HG03354 (cell line): ENCODE results near the gene OR51B5.
A peak's percentile ranks its signal among the peaks of the same experiment; 100 is the strongest.
"Not testable (repeated sequence)": the region's sequence is repeated elsewhere in the genome, so short reads cannot be mapped to it uniquely, and the experiment has no call there.

ENCODE experiments used
- ATAC-seq: cut with Tn5 transposase; IDR thresholded peaks from one replicate; pipeline ENCODE4 v1.9.1; 2021; ENCODE audit warnings: mild to moderate bottlenecking; ENCODE audit not compliant: unreplicated experiment, poor library complexity, severe bottlenecking

The OR51B5 gene, protein sequence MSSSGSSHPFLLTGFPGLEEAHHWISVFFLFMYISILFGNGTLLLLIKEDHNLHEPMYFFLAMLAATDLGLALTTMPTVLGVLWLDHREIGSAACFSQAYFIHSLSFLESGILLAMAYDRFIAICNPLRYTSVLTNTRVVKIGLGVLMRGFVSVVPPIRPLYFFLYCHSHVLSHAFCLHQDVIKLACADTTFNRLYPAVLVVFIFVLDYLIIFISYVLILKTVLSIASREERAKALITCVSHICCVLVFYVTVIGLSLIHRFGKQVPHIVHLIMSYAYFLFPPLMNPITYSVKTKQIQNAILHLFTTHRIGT

DNA sequence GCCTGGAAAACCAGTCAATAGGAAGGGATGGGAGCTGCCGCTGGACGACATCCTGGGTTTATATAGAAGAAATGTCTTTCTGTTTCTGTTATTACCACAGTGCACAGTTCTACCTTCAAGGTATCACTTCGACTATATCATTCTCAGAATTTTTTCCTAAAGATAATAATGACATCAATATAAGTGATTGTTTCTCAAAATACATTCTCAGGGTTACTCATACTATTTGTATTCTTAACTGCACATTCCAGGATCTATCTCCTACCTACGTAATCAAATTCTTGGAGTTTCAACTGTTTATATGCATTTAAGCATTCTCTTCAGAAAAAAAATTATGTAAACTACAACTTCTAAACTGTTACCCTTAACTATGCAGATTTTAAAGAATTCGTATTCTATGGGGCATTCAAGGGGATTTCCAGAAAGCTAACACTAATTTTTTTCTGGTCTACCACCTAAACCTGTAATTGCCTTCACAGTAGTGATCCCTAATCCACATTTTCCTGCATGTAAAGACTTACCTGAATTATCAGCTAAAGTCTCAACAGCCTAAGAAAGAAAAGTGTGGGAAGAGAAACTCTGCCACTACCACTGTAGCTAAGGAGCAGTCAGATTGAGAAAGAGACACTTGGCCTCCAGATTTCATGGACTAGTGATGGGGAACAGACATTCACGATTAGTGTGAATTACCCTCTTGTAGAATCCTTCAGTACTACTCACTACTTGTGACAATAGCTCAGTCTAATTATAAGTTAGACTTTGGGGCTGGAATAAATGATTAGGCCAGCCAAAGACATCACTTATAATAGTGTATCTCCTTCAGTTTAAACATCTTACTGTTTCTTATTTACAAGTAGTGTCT, at the start of gene OR51B5:
Gene OR51B5, minus strand, starts transcription at position 51 of the 862 bp plus-strand sequence. Its CDS starts 0 bp downstream, at position 51.
- no peak for ATAC-seq

DNA sequence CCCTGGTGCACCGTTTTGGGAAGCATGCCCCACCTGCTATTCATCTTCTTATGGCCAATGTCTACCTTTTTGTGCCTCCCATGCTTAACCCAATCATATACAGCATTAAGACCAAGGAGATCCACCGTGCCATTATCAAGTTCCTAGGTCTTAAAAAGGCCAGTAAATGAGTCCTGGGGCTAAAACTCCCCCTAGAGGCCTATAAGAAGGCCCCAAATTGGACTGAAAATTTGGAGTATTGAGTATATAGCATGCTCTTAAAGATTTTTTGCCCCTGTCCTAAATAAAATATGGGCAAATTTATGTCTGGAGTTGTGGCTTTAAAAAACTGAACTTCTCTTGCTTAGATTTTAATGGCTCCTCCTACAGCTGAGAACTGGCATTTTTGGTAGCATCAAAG, 46.9 kb upstream of the OR51B5 start:
- ATAC-seq, result no peak

DNA sequence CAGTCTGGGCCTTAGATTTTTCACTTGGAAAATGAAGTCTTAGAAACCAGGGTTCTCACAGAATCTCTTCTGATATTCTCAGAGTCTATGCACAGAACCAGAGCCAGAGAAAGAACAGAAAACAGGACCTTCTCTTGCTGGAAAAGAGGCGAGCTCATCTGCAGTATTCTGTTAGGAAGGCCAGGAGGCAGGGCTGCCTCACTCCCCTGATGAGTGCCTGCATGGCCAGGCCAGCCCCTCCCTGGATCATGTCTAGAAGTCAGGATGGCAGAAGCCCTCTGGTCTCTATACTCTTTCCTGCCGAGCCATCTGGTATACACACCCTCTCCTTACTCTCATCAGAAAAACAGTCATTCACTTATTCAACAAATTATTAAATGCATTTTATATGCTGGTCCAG, 41.0 kb upstream of the OR51B5 start:
- no peak for ATAC-seq

DNA sequence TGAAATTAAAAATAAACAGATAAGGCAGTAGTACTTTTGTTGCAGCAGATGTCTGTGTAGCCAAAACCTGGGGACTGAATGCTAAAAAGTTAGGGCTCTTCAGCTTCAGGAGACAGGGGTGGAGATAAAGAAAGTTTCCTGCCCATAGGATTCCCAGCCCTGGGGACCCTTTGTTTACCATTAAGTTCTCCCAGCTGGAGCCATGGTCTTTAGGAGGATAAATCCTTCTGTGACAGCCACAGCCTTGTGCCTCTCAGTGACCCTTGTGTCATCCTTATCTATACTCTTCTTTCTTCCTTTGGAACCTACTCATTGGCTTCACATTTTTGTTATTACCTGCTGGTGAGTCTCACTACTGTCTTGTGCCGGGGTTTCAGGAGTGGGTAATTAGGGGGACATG, 40.3 kb upstream of the OR51B5 start, which contains the start of gene OR51M1:
Gene OR51M1, plus strand, starts transcription at position 237 of the 400 bp plus-strand sequence. CDS start 5,587 bp downstream, outside the sequence.
- ATAC-seq, result no peak

DNA sequence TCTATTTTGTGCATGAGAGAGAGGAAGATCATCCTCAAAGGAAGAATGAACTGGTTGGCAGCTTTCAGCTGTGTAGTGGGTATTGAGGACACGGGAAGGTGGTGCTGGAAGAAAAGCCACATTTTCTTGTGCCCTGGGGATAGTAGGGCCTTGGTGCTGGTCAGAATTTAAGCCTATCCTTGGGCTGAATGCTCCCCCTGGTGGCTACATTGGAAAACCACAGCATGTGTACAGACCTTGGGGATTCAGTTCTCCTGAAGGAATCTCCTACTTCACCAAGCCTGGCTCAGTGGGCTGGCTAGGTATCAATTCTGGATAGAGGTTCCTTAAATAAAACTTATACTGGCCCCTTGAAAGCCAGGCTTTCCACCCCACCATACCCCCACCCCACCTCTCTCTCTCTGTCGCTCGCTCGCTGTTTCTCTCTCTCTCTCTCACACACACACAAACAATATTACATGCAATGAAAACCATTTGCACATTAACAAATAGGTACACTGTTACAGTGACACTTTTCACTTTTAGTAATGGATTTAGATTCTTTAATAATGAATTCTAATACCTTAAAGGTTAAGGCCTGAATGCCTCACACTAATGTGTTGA, 37.5 kb upstream of the OR51B5 start:
- ATAC-seq, result peak; percentile 98

DNA sequence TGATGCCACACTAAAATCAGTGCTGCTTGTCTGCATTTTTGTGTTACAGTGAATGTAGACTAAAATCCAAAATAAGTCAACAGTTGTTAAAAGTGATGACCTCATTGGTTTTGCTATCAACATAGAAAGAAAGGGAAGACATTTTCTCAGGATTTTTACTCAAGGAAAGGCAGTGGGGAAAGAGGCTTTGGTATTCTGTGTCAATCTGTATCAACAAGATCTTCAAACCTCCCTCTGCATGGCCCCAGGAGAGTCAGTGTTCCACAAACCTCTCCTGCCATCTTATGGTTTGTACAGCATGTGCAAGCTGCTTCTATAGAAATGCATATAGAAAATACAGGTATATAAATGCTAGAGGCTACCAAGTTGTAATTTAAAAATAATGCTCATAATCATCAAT, 26.5 kb upstream of the OR51B5 start:
- ATAC-seq, result peak; percentile 75

DNA sequence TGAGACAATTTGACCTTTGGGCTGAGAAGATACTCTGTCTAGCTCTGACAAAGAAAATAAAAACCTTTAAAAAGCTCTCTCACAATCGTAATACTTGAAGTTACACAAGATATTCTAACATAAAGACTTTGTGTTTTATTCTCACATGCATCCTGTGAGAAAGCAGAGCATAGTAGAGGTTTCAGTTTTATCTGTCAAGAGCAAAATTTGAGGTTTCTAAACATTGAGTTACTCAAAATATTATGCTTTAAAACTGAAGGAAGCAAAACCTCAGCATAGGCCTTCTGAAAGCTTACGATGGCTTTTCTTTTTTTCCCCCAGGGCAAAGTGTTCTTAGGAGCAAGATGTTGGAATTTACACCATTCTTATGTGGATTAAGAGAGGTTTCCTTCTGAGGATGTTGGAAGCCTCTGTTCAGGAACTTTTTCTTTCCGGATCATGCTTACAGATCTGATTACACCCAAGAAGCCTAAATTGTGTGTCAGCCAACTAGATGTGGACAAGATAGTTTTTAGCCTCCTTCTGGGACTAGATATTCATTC, 25.2 kb upstream of the OR51B5 start:
- ATAC-seq, result peak; percentile 50

DNA sequence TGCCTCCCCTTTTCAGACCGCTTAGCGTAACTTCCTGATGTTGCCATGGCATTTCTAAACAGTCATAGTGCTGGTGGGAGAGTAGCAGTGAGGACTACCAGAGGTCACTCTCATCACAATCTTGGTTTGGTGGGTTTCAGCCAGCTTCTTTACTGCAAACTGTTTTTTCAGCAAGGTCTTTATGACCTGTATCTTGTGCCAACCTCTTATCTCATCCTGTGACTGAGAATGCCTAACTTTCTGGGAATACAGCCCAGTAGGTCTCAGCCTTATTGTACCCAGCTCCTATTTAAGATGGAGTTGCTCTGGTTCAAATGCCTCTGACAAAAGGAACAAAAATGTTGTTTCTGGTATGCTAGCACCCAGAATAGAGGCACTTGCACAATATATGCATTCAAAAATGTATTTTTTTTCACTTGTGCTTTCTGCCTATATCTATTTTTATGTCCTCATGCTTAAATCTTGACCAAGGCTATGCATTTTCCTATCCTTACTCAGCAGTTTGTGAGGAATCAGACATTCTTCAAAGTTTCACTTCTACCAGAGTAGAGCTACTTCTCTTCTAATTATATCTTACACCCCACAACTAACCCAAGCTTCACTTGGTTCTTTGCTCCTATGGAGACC, 24.2 kb upstream of the OR51B5 start:
- no peak for ATAC-seq

DNA sequence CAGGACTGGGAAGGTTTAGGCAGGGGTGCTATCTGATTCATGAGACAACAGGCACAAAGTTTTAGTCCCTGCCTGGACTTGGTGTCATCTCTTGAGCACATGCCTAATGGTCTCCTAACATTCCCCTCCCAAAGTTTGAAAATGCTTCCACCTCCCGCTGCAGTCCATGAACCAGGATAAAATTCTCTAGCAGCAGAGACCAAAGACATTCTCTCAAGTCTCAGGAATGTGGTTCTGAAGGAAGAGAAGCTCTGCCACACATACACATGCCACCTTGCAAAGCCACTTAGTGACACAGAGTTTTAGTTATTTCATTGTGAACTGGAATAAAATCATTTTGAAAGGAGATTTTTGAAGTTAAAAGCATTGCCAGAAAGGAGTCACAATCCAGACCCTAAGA, 23.5 kb upstream of the OR51B5 start:
- no peak for ATAC-seq

DNA sequence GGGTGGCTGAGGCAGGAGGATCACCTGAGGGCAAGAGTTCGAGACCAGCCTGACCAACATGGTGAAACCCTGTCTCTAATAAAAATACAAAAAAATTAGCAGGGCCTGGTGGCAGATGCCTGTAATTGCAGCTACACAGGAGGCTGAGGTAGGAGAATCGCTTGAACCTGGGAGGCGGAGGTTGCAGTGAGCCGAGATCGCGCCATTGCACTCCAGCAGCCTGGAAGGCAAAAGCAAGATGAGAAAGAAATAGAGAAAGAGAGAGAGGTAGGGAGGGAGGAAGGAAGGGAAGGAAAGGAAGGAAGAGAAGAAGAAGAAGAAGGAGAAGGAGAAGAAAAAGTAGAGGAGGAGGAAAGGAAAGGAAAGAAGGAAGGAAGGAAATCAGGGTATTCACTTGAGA, 23.0 kb upstream of the OR51B5 start:
- ATAC-seq, result not testable (repeated sequence)

DNA sequence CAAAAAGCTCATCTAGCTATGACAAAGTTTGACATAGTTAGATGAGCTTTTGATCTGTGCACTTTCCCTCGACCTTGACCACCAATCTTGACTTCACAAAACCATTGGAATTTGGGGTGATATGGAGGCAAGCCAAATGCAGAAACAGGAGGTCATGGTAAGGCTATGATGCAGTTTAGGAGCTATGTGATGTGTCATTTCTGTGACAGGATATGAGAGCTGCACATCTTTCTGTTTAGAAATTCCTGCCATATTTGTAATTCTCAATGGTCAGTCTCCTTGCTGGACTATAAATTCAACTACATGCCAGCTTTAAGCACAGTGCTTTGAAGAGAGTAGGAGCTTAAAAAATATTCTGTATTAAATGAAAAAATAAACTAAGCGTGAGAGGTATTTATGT, 20.9 kb upstream of the OR51B5 start:
- ATAC-seq, result no peak

DNA sequence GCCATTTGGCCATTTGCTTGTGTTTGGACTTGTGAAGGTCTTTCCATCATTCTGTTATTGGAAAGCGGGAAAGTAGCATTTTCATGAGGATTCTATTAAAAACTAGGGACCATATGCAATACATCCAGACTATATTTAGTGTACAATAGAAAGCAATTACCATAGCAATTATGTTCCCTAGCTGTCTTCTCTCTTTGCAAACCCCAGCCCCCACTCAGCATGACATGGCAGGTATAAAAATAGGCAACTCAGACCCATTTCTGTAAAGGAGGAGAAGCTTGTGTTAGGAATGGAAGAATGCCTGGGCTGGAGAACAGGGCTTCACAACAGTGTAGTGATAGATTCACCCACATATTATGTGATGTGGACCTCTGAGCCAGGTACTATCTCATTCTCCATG, 20.4 kb upstream of the OR51B5 start:
- ATAC-seq, result no peak

DNA sequence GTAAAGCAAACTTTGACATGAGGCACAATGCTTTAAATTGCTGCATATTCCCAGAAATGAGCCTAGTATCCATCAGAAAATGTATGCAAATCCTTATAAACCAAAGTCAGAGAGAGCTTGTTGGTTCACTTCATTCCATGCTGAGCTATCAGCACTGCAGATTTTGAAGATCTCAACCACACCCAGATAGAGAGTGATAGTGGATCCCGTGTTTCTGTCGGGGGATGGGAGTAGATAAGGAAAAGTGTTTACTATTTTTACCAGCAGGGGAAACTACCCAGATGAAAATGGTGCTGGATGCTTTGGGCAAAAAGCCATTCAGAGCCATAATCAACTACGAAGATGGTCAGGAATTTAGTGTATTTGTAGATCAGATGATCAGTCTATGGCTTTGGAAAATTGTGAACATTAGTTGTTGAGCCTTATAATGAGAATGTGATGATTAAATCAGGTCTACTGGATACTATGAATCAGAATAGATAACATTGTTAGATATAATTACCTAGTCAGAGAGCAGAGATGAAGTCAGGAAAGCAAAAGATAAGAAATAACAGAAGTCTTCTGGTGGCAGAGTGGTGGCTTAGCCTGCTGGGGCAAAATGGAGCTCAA, 18.8 kb upstream of the OR51B5 start:
- ATAC-seq, result no peak

DNA sequence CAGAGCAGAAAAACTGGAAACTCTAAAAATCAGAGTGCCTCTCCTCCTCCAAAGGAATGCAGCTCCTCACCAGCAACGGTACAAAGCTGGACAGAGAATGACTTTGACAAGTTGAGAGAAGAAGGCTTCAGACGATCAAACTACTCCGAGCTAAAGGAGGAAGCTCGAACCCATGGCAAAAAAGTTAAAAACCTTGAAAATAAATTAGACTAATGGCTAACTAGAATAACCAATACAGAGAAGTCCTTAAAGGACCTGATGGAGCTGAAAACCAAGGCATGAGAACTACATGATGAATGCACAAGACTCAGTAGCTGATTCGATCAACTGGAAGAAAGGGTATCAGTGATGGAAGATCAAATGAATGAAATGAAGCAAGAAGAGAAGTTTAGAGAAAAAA, 12.7 kb upstream of the OR51B5 start:
- ATAC-seq, result not testable (repeated sequence)

DNA sequence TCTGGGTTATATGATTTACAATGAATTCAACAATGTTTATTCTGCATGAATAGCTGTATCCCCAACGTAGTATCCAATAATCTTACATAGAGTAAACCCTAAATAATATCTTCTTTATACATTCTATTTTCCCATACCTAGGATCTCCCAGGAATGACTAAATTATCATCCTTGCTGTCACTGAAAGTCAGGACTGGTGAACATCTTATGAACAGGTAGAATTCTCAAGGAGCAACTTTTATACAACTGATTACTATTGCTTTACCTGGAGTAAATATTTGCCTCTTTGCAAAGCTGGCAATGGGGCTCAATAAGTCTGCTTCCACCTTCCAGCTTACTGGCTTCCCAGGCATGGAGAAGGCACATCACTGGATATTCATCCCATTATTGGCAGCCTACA, 7.9 kb upstream of the OR51B5 start, which contains the start of gene OR51B6:
Gene OR51B6, plus strand, starts transcription at position 301 of the 400 bp plus-strand sequence. Its CDS starts 0 bp downstream, at position 301.
- no peak for ATAC-seq

DNA sequence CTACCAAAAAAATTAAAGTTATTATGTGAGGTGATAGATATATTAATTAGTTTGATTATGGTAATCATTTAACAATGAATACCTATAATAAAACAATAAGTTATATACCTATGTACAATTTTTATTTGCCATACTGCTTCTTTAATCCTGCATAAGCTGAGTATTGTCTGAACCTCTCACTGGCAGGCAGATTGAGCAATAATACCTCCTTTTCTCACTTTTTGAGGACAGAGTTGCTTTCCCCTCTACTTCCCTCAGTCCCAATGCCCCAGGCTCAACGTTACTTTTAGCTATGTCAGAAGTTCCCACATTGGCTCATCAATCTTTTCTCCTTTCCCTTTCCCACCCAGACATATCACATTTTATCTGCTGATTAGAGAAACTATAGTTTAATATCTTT, 6.2 kb upstream of the OR51B5 start:
- ATAC-seq, result no peak

DNA sequence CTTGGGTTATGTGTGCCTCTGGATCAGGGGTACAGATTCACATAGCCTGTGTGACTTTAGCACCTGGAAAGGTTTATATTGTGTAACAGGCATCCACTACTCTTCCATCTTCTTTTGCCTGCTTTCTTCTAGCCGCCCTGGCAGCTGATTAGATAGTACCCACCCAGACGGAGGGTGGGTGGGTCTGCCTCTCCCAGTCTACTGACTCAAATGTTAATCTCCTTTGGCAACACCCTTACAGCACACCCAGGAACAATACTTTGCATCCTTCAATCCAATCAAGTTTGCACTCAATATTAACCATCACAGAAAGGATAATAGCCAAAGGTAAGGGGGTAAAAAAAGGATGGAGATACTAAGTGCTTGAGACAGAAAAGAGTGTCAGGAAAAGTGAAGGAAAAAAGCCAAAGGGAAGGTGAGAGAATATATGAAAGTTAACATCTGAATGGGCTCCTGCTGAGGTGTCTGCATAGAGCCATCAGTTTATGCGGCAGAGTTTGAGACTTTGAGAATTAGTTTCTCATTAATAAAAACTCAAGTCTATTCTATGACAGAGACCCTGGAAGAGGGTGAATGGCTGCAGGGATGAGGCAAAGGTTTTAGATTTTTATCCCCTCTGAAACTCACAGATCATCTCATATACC, 5.3 kb upstream of the OR51B5 start:
- no peak for ATAC-seq

DNA sequence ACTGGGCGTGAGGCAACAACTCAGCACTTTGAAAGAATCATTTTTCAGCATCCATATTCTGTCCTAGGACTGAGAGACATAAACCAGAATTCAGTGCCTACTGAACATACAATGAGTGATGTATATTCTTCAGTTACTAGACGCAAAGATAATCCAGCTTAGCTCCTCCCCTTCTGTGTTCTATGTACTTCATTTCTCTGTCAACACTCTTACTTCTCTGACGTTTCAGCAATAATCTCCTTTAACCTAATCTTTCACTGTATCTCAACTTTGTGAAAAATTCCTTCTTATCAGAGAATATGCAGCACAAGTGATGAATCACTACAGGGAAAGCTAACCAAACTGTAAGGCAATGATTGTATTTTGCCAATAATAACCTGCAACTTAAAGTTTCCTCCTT, 2.5 kb upstream of the OR51B5 start:
- ATAC-seq, result no peak

DNA sequence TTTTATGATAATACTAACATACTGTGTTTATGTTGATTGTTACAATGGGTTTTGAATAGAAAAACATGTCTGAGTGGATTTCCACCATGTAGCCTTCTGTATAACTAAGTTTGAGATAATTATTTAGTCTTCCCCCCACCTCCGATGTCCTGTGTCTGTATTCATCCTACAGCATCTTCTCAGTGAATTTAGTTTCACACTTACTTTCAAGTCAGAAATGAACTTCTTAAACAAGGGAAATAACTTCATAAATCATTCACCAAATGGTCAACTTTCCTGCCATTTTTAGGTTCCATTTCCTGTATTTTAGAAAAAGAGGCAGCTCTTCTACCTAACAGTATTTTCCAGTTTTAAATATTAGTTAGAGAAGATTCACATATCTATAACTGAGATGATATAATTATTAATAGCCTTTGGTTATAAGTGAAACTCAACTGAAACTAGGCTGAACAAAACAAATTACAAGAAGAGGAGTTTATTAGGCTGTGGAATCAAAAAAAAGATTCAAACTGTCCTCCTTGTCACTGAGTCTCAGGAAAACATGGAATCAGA, 3.5 kb downstream of the OR51B5 start:
- ATAC-seq, result peak; percentile 81
